Stimulated activated CD4-positive, alpha-beta T cell treated with anti-CD3 and anti-CD28 coated beads, TNF-alpha, amount 100 ng/mL, for 24 hours (primary cell): Measurements from ENCODE around the gene TMEM120B.

Experiments
- DNase-seq, 3 experiments: peaks; one replicate each; pipeline ENCODE4 v3.0.0-alpha.2; 2020; ENCODE audit warnings: low read depth in 3 of 3

TMEM120B gene

DNA sequence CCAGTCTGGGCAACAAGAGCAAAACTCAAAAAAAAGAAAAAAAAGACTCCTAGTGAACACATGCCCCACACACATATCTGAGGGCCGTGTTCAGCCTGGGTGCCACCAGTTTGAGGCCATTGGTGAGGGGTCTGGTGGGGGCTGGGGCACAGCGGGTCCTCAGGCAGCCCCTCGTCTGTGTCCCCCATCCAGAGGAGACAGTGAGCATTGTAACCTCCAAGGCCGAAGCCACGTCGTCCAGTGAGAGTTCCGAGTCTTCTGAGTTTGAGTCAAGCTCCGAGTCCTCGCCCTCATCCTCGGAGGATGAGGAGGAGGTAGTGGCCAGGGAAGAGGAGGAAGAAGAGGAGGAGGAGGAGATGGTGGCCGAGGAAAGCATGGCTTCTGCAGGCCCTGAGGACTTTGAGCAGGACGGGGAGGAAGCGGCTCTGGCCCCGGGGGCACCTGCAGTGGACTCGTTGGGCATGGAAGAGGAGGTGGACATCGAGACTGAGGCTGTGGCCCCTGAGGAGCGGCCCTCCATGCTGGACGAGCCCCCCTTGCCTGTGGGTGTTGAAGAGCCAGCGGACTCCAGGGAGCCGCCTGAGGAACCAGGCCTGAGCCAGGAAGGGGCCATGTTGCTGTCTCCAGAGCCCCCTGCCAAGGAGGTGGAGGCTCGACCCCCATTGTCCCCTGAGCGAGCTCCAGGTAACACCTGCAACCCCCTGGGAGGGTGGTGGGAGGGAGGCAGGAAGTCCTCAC is 106.8 kb downstream of the TMEM120B start:
- DNase-seq = no peak

DNA sequence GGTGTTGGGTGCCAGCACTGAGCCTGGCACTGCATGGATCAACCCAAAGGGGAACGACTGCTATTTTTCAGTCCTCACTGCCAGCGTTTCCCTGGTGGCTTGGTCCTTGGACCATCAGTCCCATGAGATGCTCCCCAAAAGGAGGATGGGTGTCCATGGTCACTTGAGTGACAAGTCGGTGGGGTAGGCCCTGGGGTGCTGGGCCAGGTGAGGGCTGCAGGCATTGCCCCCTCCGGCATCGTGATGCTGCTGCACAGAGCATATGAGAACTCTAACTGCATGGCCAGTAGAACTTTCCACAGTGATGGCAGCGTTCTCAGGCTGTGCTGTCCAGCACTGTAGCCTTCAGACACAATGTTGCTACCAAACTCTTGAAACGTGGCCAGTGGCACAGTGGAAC is 107.5 kb downstream of the TMEM120B start:
- DNase-seq = no peak

DNA sequence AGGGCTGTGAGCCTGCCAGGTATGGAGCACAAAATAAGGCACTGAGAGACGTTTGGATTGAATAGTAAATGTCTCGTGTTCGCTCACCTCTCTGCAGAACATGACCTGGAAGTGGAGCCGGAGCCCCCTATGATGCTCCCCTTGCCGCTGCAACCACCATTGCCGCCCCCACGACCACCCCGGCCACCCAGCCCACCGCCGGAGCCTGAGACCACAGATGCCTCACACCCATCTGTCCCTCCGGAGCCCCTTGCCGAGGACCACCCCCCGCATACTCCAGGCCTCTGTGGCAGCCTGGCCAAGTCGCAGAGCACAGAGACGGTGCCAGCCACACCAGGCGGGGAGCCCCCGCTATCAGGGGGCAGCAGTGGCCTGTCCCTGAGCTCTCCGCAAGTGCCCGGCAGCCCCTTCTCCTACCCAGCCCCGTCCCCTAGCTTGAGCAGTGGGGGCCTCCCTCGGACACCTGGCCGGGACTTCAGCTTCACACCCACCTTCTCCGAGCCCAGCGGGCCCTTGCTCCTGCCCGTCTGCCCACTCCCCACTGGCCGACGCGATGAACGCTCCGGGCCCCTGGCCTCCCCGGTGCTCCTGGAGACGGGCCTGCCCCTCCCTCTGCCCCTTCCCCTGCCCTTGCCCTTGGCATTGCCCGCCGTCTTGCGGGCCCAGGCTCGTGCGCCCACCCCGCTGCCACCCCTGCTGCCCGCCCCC is 110.0 kb downstream of the TMEM120B start:
- no peak for DNase-seq

DNA sequence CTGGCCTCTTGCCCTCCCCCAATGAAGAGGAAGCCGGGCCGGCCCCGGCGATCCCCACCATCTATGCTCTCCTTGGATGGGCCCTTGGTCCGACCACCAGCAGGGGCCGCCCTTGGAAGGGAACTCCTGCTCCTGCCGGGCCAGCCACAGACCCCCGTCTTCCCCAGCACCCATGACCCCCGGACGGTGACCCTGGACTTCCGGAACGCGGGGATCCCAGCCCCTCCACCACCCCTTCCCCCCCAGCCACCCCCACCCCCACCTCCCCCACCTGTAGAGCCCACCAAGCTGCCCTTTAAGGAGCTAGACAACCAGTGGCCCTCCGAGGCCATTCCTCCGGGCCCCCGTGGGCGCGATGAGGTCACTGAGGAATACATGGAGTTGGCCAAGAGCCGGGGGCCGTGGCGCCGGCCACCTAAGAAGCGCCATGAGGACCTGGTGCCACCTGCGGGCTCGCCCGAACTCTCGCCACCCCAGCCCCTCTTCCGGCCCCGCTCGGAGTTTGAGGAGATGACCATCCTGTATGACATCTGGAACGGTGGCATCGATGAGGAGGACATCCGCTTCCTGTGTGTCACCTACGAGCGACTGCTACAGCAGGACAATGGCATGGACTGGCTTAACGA is 110.7 kb downstream of the TMEM120B start:
- DNase-seq = no peak

DNA sequence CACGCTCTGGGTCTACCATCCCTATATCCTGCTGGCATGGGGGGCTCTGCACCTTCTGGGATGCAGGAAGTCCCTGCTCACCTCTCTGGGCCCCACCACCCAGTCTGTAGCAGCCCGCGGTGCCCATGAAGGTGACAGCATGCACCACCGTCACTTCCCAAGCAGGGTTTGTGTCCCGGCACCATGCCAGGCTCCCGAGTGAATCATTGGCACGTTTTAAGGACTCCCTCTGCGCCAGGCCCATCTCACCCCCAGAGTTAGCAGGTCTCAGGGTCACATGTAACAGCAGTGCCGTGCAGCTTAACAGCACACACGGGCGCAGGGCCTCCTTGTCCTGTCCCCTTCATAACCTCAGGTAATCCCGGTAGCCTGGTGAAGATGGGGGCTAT is 111.2 kb downstream of the TMEM120B start:
- DNase-seq = no peak

DNA sequence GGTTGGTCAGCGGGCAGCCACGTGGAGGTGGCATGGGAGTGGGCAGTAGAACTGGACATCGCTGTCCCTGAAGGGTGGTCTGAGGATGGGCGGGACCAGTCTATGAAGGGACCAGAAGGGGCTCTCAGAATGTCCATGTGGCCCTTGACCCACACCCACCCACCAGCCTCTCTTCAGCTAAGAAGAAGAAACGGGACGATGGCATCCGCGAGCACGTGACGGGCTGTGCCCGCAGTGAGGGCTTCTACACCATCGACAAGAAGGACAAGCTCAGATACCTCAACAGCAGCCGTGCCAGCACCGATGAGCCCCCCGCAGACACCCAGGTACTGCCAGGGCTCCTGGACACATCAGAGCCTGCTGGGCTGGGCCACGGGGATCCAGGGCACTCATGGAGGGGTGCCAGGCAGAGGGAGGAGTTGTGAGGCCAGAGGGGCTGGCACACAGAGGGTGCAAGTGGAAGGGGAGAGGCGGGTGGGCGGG is 112.5 kb downstream of the TMEM120B start:
- no peak for DNase-seq

DNA sequence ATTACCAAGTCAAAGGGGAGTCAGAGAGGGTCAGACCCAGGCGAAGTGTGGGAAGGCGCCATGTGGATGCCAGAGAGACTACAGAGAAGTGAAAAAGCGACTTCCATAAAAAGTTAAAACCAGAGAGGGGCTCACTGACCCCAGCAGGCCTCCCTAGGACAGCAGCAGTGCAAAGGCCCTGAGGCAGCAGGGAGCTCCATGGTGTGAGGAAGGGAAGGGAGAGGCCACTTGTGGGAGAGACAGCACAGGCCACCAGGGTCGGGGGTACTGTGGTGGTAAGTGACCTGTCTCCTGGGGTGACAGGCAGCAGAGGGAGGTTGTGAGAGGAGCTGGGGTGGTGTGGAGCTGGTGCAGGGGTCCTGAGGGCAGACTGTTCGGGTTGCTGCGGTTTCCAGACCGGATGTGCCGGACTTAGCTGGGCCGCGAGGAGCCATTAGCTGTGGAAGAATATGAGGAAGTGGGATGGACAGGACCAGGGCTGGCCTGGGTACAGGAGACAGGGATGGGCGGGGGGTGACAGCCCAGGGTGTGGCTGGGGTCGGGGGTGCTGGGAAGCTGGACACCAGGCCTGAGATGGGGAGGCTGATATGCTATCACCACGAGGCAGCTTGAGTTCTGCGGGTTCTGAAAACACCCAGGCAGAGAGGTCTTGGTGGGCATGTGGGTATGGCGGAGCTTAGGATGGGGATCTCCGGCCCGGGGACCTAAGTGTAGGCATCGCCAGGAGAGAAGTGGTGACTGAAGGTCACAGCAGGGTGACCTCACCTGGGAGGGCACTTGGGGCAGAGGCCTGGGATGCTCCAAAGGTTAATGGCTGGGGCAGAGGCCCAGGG is 114.0 kb downstream of the TMEM120B start:
- no peak for DNase-seq

DNA sequence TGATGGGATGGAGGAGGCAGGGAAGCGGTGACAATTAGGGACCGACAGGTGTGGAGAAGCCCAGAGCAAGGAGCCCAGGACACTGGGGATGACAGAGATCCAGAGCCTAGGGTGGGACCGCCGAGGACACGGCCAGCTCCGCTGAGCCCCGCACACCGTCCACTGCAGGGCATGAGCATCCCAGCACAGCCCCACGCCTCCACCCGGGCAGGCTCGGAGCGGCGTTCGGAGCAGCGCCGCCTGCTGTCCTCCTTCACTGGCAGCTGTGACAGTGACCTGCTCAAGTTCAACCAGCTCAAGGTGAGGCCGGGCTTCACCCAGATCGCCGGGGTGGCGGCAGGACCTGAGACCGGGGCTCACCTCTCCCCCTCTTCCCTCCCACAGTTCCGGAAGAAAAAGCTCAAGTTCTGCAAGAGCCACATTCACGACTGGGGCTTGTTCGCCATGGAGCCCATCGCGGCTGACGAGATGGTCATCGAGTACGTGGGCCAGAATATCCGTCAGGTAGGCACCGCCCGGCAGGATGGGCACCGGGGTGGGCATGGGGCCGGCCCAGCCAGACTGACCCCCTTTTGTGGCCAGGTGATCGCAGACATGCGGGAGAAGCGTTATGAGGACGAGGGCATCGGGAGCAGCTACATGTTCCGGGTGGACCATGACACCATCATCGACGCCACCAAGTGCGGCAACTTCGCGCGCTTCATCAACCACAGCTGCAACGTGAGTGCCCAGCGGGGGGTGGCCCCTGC is 115.0 kb downstream of the TMEM120B start:
- no peak for DNase-seq

DNA sequence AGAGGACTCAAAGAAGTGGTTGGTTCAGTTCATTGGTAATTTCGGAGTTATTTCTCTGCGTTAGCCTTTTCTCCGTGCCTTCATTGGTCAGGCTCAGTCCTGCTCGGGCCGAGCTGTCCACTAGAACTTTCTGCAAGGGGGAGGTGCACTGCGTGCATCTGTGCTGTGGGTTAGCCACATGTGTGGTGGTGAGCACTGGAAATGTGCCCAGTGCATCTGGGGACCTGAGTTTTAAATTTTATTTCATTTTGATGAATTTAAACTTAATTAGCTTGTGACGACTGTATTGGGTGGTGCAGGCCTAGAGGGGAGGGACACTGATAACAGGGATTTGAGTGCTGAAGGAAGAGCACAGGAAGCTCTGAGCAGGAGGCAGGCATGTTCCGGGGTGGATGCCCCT is 115.8 kb downstream of the TMEM120B start:
- no peak for DNase-seq

DNA sequence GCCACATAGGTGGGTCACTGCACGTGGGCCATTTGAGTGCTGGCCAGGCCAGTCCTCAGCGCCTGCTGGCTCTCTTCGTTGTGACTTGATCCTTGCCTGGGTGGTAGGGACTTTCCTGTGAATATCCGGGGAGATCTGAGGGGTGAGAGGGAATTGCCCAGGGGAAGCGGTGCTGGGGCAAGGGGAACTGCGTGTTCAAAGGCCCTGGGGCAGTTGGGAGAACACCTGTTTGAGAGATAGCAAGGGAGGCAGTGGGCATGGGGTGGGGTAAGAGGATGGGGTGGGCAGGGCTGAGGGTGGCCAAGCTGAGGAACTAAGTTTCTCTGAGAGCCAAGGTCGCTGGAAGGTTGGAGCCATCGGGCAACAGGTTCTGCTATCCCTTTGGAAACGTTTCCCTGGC is 116.3 kb downstream of the TMEM120B start:
- DNase-seq = no peak

DNA sequence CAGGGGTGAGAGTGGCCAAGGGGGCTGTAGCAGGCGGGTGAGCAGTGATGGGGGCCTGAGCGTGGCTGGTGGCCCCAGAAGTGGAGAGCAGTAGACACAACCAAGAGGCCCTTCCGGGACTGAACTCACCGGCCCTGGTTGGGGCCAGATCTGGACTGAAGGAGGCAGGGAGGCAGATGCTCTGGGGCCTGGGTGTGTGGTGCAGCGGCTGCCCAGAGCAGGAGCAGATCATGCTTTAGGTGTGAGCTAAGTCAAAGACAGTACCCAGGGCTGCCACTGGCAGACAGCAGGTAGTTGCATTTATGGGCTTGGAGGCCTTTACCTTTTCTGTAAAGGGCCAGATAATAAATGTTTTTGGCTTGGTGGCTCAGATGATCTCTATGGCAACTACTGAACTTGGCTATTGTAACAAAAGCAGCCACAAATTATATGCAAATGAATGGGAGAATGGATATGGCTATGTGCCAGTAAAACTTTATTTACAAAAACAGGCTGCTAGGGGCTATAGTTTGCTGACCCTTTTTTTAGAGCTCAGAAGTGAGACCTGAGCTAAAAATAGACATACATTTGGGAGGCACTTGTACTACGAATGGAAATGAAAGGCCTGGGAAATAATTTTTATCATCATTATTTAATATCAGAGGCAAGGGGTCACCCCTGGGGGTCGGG is 116.8 kb downstream of the TMEM120B start:
- DNase-seq = no peak

DNA sequence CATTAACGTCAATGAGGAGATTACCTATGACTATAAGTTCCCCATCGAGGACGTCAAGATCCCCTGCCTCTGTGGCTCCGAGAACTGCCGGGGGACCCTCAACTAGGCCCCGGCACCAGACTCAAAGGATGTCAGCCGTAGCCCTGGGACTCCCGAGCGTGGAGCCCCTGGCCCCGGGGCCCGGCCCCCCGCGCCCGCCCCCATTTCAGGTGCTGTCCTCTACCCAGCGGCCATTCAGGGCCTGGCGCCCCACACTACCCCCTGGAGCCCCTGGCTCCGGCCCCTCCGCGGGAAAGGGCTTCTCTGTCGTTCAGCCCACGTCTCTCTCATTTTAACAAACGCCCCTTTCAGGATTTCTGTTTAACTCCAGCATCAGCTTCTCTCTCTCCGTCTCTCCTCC is 117.6 kb downstream of the TMEM120B start:
- no peak for DNase-seq

DNA sequence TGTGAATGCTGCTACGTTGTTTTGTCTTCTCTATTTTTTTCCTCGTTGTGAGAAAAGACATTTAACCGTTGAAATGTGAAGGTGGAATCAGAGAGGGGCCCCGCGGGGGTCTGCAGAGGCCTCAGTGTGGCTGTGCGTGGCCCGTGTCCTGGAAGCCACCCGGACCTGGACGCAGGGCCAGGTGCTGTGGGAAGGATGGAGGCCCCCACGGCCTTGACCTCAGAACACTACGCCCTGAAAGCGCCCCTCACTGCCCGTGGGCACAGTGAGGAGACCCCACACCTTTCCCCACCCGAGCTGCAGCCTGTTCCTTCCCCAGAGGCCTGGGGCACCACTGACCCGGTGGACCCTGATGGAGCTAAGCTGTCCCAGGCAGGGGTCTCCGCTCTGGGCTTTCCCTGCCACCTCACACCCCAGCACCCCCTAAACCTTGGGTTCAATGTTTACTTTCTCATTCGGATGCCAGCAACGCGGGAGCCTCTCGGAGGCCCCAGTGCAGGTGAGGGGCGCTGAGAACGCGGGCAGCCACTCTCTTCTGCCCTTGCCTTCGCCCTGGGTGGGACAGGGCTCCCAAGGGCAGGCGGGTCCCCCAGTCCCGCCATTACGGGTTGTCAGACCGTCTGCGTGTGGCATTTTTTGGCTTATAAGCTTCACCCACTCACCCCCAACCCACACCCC is 118.2 kb downstream of the TMEM120B start:
- no peak for DNase-seq
